ENCODE measurements around the gene USP24. TPM values are rescaled to one million over a fixed set of nuclear protein-coding genes. Genes with fewer than 3 reads are reported as not detected.

USP24 gene, protein sequence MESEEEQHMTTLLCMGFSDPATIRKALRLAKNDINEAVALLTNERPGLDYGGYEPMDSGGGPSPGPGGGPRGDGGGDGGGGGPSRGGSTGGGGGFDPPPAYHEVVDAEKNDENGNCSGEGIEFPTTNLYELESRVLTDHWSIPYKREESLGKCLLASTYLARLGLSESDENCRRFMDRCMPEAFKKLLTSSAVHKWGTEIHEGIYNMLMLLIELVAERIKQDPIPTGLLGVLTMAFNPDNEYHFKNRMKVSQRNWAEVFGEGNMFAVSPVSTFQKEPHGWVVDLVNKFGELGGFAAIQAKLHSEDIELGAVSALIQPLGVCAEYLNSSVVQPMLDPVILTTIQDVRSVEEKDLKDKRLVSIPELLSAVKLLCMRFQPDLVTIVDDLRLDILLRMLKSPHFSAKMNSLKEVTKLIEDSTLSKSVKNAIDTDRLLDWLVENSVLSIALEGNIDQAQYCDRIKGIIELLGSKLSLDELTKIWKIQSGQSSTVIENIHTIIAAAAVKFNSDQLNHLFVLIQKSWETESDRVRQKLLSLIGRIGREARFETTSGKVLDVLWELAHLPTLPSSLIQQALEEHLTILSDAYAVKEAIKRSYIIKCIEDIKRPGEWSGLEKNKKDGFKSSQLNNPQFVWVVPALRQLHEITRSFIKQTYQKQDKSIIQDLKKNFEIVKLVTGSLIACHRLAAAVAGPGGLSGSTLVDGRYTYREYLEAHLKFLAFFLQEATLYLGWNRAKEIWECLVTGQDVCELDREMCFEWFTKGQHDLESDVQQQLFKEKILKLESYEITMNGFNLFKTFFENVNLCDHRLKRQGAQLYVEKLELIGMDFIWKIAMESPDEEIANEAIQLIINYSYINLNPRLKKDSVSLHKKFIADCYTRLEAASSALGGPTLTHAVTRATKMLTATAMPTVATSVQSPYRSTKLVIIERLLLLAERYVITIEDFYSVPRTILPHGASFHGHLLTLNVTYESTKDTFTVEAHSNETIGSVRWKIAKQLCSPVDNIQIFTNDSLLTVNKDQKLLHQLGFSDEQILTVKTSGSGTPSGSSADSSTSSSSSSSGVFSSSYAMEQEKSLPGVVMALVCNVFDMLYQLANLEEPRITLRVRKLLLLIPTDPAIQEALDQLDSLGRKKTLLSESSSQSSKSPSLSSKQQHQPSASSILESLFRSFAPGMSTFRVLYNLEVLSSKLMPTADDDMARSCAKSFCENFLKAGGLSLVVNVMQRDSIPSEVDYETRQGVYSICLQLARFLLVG (N-terminal part only)
- total RNA-seq (10 to 100 TPM; 58.9 to 90.7 (median 64.0) TPM), total RNA-seq (154 to 380 (median 283) reads per million in 29 experiments)
- 79.1 TPM for total RNA-seq (2013)

- no peaks in the 10 kb centered on the region for H3K27me3 Mint-ChIP-seq
- POLR2A ChIA-PET = no interaction called here
These were observed at the start of gene USP24 for GRCh38 chr1:55215194-55216021. USP24 (minus strand) TSS chr1:55215364; CDS start chr1:55215113, 251 bp downstream.

DNA sequence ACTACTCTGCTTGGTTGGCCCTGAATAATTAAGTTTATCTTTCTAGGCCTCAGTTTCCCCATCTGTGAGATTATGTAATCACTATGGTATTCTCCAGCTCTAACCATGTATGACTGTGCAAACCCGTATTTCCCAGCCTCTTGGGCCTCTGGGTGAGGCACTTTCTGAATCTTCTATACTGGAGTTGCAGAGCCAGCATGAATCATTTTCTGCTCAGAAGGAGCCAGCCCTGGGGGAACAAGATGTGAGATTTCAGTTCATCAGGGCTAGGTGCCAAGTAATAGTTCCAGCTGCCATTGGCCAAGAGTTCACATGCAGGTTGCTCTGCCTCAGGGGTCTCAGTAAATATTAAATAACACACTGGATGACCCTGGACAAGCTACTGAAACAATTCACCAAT is 47.7 kb upstream of the USP24 start:
- no peak overlapping the region for H3K4me3 ChIP-seq (ENCODE audit: control insufficient read depth in 1 of 2, extremely low read depth in 1 of 2, low read length in 1 of 2)
- POLR2A ChIA-PET = no interaction called here
- H3K4me3 Mint-ChIP-seq = no peak overlapping the region
- peaks cover 0 to 2% of the 10 kb centered on the region in 2 experiments for H3K27me3 ChIP-seq (replicated peaks in 1 of 2; ENCODE audit: control insufficient read depth in 2 of 2, extremely low read depth in 1 of 2, insufficient read depth in 2 of 2, low read length in 1 of 2)
- peaks cover 4 to 7% of the 10 kb centered on the region in 2 experiments for H3K4me1 ChIP-seq (ENCODE audit: control insufficient read depth in 1 of 2, extremely low read depth in 1 of 2, insufficient read depth in 2 of 2, low read length in 2 of 2)
- ATAC-seq (replicated peaks in 1 of 4) (no peak), DNase-seq (no peak)
- no peak overlapping the region for H3K27ac Mint-ChIP-seq
- H3K4me1 Mint-ChIP-seq = peaks cover 6 to 16% (median 8%) of the 10 kb centered on the region in 3 donors
- CTCF ChIA-PET = no interaction called here
- no CpG with 5 or more reads among the region's 1 CpG for WGBS (ENCODE audit: insufficient coverage)
- no peaks in the 10 kb centered on the region for H3K36me3 ChIP-seq (ENCODE audit: control insufficient read depth in 2 of 2, extremely low read depth in 1 of 2, insufficient read depth in 1 of 2, low read length in 1 of 2)
- no peaks in the 10 kb centered on the region for H3K36me3 Mint-ChIP-seq
- no peaks in the 10 kb centered on the region for H3K9me3 Mint-ChIP-seq
- no peak overlapping the region for H3K27ac ChIP-seq (ENCODE audit: low read length)
- no peaks in the 10 kb centered on the region for H3K27me3 Mint-ChIP-seq
- no peaks in the 10 kb centered on the region for H3K9me3 ChIP-seq

More at GRCh38 chr1:55215194-55216021, at the start of gene USP24:
- Histone ChIP-seq H3K4me3 (ENCODE audit: control insufficient read depth in 1 of 2, extremely low read depth in 1 of 2, low read length in 1 of 2) (peak within 1 kb of the TSS; percentile 82 to 92), H3K36me3 (ENCODE audit: control insufficient read depth in 2 of 2, extremely low read depth in 1 of 2, insufficient read depth in 1 of 2, low read length in 1 of 2) (no peaks in the 10 kb centered on the region), H3K27me3 (replicated peaks in 1 of 2; ENCODE audit: control insufficient read depth in 2 of 2, extremely low read depth in 1 of 2, insufficient read depth in 2 of 2, low read length in 1 of 2) (no peaks in the 10 kb centered on the region), H3K27ac (ENCODE audit: low read length) (peak within 1 kb of the TSS; percentile 93), H3K9me3 (no peaks in the 10 kb centered on the region), H3K4me1 (ENCODE audit: control insufficient read depth in 1 of 2, extremely low read depth in 1 of 2, insufficient read depth in 2 of 2, low read length in 2 of 2) (peaks cover 39 to 49% of the 10 kb centered on the region in 2 experiments)
- DNase-seq (peak; percentile 73 to 92 (median 81)), ATAC-seq (replicated peaks in 1 of 4) (peak; percentile 83 to 87 (median 86))
- Mint-ChIP-seq H3K4me1 (peaks cover 62 to 71% (median 66%) of the 10 kb centered on the region in 3 donors), H3K27ac (peak within 1 kb of the TSS; percentile 97 to 100), H3K9me3 (no peaks in the 10 kb centered on the region), H3K36me3 (no peaks in the 10 kb centered on the region), H3K4me3 (peak within 1 kb of the TSS; percentile 92 to 97 (median 96))
- WGBS (ENCODE audit: insufficient coverage) = under 1% methylated on average over 94 of the region's 96 CpGs
- CTCF ChIA-PET = interaction anchor here in 1 of 2 donors (0.5 kb wide), 1 partner anchor 18 kb away, joined by 5 read pairs; no protein-coding TSS in a partner anchor

GRCh38 chr1:55259911-55260609 is 44.9 kb upstream of the USP24 start:
- Mint-ChIP-seq H3K4me1 (peaks cover 11 to 22% (median 13%) of the 10 kb centered on the region in 3 donors), H3K36me3 (no peaks in the 10 kb centered on the region), H3K27ac (peak overlapping the region in 1 of 2 donors; percentile 3), H3K9me3 (no peaks in the 10 kb centered on the region), H3K27me3 (no peaks in the 10 kb centered on the region), H3K4me3 (no peak overlapping the region)
- no peak overlapping the region for H3K27ac ChIP-seq (ENCODE audit: low read length)
- ChIA-PET CTCF (no interaction called here), POLR2A (no interaction called here)
- ATAC-seq (replicated peaks in 1 of 4) (no peak), DNase-seq (peak in 1 of 35 experiments; percentile 22)
- H3K9me3 ChIP-seq = no peaks in the 10 kb centered on the region
- H3K27me3 ChIP-seq (replicated peaks in 1 of 2; ENCODE audit: control insufficient read depth in 2 of 2, extremely low read depth in 1 of 2, insufficient read depth in 2 of 2, low read length in 1 of 2) = peaks cover 0 to 2% of the 10 kb centered on the region in 2 experiments
- WGBS (ENCODE audit: insufficient coverage) = 87% methylated on average over 4 of the region's 7 CpGs
- no peaks in the 10 kb centered on the region for H3K36me3 ChIP-seq (ENCODE audit: control insufficient read depth in 2 of 2, extremely low read depth in 1 of 2, insufficient read depth in 1 of 2, low read length in 1 of 2)
- peaks cover 6 to 9% of the 10 kb centered on the region in 2 experiments for H3K4me1 ChIP-seq (ENCODE audit: control insufficient read depth in 1 of 2, extremely low read depth in 1 of 2, insufficient read depth in 2 of 2, low read length in 2 of 2)
- H3K4me3 ChIP-seq (ENCODE audit: control insufficient read depth in 1 of 2, extremely low read depth in 1 of 2, low read length in 1 of 2) = no peak overlapping the region

DNA sequence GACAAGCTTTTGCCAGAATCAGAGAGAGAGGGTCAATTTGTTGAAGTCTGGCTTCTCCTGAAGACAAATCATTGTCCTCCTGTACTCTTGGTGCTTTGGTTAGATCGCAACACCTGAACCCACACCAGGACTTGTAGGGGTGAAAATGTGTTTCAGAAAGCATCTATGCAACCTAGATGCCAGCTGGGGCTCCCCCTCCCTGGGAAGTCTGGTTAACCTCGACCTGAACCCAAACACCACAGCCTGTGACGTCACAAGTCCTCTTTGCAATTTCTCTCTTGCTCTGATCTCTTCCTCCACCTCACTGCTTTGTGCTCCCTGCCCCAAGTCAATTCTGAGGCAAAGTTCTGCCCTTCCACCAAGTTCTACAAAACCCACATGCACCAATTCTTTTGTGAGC is 42.8 kb upstream of the USP24 start:
- WGBS (ENCODE audit: insufficient coverage) = 0% methylated on average over 2 of the region's 3 CpGs
- H3K27ac Mint-ChIP-seq = peak overlapping the region in 1 of 2 donors; percentile 19
- Histone ChIP-seq H3K9me3 (no peaks in the 10 kb centered on the region), H3K4me3 (ENCODE audit: control insufficient read depth in 1 of 2, extremely low read depth in 1 of 2, low read length in 1 of 2) (no peak overlapping the region), H3K27ac (ENCODE audit: low read length) (no peak overlapping the region), H3K36me3 (ENCODE audit: control insufficient read depth in 2 of 2, extremely low read depth in 1 of 2, insufficient read depth in 1 of 2, low read length in 1 of 2) (no peaks in the 10 kb centered on the region), H3K4me1 (ENCODE audit: control insufficient read depth in 1 of 2, extremely low read depth in 1 of 2, insufficient read depth in 2 of 2, low read length in 2 of 2) (peaks cover 6 to 9% of the 10 kb centered on the region in 2 experiments), H3K27me3 (replicated peaks in 1 of 2; ENCODE audit: control insufficient read depth in 2 of 2, extremely low read depth in 1 of 2, insufficient read depth in 2 of 2, low read length in 1 of 2) (peaks cover 0 to 2% of the 10 kb centered on the region in 2 experiments)
- ChIA-PET CTCF (interaction anchor here in 1 of 2 donors (1.8 kb wide), 1 partner anchor 20 kb away, joined by 5 read pairs; no protein-coding TSS in a partner anchor), POLR2A (interaction anchor here in 1 of 2 donors (1.0 kb wide), 1 partner anchor 26 kb away, joined by 3 read pairs; no protein-coding TSS in a partner anchor)
- H3K9me3 Mint-ChIP-seq = no peaks in the 10 kb centered on the region
- no peaks in the 10 kb centered on the region for H3K27me3 Mint-ChIP-seq
- ATAC-seq (replicated peaks in 1 of 4) (peak; percentile 67 to 99 (median 84)), DNase-seq (peak; percentile 14 to 86 (median 70))
- H3K36me3 Mint-ChIP-seq = no peaks in the 10 kb centered on the region
- peaks cover 11 to 22% (median 13%) of the 10 kb centered on the region in 3 donors for H3K4me1 Mint-ChIP-seq
- peak overlapping the region in 1 of 3 donors; percentile 15 for H3K4me3 Mint-ChIP-seq

- DNase-seq (no peak), ATAC-seq (replicated peaks in 1 of 4) (no peak)
- H3K9me3 ChIP-seq = no peaks in the 10 kb centered on the region
- H3K27me3 ChIP-seq (replicated peaks in 1 of 2; ENCODE audit: control insufficient read depth in 2 of 2, extremely low read depth in 1 of 2, insufficient read depth in 2 of 2, low read length in 1 of 2) = peaks cover 0 to 2% of the 10 kb centered on the region in 2 experiments
- Mint-ChIP-seq H3K4me3 (no peak overlapping the region), H3K4me1 (peaks cover 11 to 27% (median 13%) of the 10 kb centered on the region in 3 donors), H3K36me3 (no peaks in the 10 kb centered on the region), H3K27ac (no peak overlapping the region), H3K9me3 (no peaks in the 10 kb centered on the region), H3K27me3 (no peaks in the 10 kb centered on the region)
- POLR2A ChIA-PET = no interaction called here
- CTCF ChIA-PET = interaction anchor here in 1 of 2 donors (0.6 to 1.0 kb wide), 4 partner anchors 9 to 311 kb away, joined by 3 read pairs; no protein-coding TSS in a partner anchor
- H3K4me3 ChIP-seq (ENCODE audit: control insufficient read depth in 1 of 2, extremely low read depth in 1 of 2, low read length in 1 of 2) = no peak overlapping the region
- H3K27ac ChIP-seq (ENCODE audit: low read length) = no peak overlapping the region
- WGBS (ENCODE audit: insufficient coverage) = 90% methylated on average over 2 of the region's 3 CpGs
- H3K36me3 ChIP-seq (ENCODE audit: control insufficient read depth in 2 of 2, extremely low read depth in 1 of 2, insufficient read depth in 1 of 2, low read length in 1 of 2) = no peaks in the 10 kb centered on the region
- peaks cover 6 to 9% of the 10 kb centered on the region in 2 experiments for H3K4me1 ChIP-seq (ENCODE audit: control insufficient read depth in 1 of 2, extremely low read depth in 1 of 2, insufficient read depth in 2 of 2, low read length in 2 of 2)
These were observed 40.7 kb upstream of the USP24 start for GRCh38 chr1:55255901-55256300.
